Activated T-helper 9 cell treated with anti-CD3 and anti-CD28 coated beads, Interleukin-2, amount 50 U/mL, for 16 hours (primary cell): ENCODE data around the gene DRAP1.
A peak's percentile ranks its signal among the peaks of the same experiment; 100 is the strongest.

Source experiments
- DNase-seq: peaks from one replicate; pipeline ENCODE4 v3.0.0-alpha.2; 2020; ENCODE audit warnings: low read depth

DRAP1 gene, protein sequence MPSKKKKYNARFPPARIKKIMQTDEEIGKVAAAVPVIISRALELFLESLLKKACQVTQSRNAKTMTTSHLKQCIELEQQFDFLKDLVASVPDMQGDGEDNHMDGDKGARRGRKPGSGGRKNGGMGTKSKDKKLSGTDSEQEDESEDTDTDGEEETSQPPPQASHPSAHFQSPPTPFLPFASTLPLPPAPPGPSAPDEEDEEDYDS

DNA sequence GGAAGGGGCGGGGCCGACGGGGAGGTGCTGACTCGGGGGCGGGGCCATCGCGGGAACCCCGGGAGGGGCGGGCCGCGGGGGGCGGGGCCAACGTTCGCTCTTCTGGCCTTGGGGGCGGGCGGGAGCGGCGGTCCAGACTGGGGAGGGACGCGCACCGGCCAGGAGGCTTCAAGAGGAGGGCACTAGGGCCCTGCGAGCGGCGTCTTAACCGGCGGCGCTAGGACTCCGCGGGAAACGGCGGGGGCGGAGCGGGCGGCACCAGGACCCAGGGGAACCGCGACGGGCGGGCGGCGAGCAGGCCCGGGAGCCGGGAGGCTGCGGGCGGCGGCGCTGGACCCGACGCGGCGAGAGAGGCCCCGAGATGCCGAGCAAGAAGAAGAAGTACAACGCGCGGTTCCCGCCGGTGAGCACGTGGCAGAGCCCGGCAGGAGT is at the start of gene DRAP1:
TSS of gene DRAP1 (plus strand) at position 286 of the 432 bp plus-strand sequence. CDS start at position 362, 76 bp downstream.
- peak; percentile 99 for DNase-seq

DNA sequence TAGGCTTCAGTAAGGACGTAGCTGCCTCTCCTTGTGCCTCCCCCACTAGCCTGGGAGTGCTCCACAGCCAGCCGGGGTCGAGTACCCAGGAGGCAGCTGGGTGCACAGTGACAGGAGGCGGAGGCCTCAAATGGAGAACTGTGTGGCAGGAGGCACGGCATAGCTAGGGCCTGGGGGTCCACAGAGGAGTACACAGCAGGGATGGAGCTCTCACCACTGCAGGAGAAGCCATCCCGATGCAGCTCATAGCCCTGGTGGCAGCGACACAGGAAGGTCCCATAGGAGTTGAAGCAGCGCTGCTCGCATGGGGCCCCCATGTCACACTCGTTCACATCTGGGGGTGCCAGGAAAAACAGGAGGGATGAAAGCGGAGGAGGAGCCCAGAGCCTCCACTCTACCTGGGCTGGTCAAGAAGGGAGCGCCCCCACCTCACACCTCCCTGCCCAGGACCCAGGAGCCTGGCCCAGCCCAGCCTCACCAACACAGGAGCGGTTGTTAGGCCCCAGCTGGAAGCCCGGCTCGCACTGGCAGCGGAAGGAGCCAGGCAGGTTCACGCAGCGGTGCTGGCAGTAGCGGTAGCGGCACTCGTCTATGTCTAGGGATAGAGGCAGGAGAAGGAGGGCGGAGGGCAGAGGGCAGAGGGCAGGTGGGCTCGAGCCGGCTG is 49.5 kb upstream of the DRAP1 start:
- no peak for DNase-seq

DNA sequence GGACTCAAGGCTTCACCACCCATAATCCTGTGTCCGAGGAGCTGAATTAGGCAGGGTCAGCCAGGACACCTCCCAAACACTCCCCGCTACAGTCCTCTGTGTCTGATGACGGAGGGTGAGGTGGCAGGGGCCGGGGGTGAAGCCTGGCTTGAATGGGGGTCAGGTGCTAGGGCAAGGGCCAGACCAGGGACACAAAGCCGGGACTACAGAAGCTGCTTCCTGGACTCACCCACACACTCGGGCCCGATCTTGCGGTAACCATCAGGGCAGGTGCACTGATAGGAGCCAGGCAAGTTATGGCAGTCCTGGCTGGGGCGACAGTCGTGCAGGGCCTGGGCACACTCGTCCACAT is 48.9 kb upstream of the DRAP1 start:
- no peak for DNase-seq

DNA sequence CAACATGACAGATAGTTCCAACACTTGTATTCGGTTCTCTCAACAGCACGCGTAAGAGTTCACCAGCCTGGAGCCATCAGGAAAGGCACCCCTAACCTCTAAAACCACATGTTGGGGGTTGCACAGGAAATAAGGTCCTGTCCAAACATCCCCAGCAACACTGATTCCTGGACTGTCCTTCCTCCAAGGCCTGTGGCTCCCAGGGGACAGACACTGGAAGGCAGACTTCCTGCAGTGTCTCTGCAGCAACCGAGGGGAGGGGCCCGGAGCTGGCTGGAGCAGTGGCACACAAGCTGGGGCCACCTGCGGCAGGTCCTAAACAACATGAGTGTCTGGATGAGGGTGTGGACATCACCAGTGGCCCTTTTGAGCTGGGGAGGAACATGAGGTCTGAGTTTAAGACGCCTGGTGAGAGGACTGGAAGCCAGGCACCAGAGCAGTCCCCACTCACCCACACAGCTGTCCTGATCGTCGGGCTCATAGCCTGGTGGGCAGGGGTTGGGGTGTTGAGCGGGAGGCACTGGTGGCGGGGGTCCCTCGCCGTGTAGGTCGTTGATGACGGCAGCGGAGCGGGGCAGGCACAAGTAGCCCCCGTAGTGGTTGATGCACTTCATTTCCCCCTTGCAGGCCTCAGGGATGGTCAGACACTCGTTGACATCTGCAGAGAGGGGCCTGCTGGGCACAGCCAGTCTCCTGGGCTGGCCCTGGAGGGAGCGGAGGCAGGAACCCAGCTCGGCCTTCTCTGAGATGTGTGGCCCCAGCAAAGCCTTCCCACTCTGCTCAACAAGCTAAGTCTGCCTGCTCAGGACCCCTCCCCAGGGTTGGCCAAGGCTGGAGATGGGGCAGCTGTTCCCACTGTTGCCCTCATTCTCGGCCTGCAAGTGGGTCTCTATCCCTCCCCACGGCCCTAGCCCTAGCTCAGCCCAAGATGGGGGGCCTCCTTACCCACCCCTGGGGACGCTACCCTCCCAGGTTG is 48.2 kb upstream of the DRAP1 start:
- DNase-seq: no peak

DNA sequence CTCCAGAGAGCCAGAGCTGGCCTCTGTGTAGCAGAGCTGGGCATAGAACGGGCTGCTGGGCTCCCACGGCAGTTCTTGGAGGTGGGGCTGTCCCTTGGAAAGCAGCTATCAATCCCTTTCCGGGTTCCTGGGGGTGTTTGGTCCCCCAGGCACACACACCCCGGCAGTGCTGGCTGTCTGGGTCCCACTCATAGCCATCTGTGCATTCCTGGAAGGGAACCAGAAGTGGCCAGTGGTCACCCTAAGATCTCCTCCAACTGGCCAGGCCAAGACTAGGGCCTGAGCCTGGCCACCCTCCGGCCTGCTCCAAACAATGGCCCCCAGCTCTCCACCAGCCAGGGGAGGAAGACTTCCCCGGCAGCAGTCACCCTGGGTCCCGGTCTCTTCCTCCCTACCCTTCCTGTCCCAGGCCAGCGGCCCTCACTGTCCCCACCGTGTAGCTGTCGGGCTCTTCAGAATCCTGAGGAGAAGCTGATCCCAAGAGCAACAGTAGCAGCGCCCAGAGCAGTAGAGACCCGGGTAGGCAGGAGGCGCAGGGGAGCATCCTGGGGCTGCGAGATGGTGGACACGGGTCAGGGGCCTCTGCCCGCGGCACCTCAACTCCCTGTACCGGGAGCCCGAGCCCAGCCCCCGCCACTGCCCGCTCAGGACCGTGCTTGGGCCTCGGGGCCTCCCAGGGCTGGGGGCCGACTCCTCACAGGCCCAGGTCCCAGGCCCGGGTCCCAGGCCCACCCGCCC is 47.2 kb upstream of the DRAP1 start:
- DNase-seq: no peak

DNA sequence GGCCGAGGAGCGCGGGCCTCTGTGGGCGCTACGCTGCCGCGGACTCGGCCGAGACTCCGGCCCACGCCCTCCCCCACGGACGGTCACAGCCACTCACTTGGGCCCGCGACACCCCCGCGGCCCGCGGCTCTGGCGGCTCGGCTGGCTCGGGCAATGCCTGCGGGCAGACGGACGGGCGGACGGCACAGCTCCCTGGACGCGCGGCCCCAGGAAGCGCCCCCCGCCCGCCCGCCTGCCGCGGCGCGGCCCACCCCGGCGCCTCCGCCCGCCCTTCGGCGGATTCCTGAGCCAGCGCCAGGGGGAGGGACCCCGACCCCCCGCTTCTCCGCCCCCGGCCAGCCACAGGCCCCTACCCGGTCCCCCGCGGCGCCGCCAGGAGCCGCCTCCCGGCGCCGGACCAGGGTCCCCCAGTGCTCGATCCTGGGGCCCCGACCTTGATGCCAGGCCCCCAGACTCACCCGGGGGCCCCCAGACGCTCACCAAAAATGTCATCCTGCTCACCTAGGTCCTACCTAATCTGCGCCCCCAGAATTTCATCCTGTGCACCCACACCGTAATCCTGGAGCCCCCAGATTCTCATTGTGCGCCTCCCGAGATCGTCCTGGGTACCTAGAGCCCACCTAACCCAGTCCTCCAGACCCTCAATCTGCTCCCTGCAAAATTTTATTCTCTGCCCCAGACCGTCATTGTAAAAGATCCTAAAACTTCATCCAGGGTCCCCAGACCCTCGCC is 46.5 kb upstream of the DRAP1 start, which contains the start of gene EFEMP2:
TSS of gene EFEMP2 (minus strand) at position 215 of the 732 bp plus-strand sequence. CDS start 446 bp downstream, outside the sequence.
- no peak for DNase-seq

DNA sequence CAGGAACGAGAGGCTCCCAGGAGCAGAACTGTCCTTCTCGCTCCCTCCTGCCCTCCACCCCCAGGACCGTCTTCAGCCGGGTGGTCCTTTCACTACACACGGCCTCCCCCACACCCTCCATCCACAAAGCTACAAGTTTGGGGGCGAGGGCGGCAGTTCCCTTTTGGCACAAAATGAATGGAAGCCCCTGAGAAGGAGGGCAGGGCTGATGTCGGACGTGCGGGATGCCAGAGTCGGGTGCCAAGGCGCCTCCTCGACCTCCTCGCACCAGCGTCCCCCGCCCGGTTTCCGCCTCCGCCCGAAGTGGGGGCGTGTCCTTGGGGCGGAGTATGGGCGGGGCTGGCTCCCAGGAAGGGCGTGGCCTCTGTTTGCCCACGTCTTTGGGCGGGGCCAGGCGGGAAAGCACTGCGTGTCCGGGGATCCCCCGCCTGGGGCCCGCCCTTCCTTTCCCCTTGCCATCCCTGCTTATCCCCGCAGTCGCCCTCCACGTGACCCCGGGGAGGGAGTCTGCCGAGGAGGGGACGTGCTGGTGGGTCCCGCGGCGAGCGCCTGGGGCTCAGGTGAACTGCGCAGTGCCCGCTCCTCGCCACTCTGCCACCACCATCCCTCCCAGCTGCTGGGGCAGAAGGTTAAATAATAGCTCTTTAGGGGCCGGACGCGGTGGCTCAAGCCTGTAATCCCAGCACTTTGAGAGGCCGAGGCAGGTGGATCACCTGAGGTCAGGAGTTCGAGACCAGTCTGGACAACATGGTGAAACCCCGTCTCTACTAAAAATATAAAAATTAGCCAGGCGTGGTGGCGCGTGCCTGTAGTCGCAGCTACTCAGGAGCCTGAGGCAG is 45.7 kb upstream of the DRAP1 start:
- DNase-seq: peak; percentile 94

DNA sequence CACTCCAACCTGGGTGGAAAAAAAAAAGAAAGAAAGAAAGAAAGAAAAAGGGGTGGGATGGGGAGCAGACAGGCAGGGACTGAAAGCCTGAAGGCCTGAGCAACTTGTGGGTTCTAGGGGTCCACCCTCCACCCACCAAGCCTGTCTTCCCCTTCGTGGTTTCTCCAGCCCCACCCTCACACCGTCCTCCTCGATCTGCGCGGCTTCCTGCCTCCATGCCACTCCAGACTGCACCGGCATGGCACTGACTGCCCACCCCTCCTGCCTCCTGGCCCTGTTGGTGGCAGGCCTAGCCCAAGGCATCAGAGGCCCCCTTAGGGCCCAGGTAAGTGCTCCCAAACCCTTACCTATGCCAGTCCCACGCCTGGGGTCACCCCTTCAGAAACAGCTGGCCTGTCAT is 39.6 kb upstream of the DRAP1 start, which contains the start of gene CTSW:
TSS of gene CTSW (plus strand) at position 221 of the 400 bp plus-strand sequence. CDS start at position 239, 18 bp downstream.
- no peak for DNase-seq

DNA sequence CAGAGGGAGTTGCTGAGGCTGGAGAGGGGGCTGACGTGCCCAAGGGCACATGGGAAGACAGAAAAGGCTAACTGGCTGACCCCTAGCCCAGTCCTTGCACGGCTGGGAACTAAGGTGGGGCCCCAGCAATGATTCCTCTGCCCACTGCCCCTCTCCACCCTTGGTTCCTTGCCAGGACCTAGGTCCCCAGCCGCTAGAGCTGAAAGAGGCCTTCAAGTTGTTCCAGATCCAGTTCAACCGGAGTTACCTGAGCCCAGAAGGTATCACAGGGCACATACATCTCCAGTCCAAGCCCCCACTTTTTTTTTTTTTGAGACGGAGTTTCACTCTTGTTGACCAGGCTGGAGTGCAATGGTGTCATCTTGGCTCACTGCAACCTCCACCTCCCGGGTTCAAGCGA is 39.2 kb upstream of the DRAP1 start:
- DNase-seq: no peak

DNA sequence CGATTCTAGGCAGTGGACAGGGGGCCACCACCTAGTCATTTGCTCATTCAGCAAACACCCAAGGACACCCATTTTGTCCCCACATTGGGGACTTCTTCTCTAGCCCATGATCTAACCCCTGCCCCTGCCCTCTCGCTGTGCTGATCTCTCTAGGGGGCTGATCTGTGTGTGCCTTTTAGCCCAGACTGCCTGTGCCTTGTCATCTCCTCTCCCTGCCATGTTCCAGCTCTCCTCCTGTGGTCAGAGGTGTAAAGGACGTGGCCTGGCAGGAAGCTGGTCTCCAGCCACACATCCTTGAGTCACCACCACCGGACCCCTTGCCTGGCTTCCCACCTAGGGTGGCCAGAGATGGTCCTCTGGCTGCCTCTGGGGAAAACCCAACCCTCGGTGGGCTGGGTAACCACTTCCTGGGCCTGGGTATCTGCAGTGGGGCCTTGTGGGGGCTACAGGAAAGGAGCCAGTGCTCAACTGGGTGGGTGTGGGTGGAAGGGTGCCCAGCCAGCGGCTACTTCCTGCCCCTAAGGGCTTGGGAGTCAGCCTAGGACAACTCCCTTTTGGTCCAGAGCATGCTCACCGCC is 38.3 kb upstream of the DRAP1 start:
- no peak for DNase-seq

DNA sequence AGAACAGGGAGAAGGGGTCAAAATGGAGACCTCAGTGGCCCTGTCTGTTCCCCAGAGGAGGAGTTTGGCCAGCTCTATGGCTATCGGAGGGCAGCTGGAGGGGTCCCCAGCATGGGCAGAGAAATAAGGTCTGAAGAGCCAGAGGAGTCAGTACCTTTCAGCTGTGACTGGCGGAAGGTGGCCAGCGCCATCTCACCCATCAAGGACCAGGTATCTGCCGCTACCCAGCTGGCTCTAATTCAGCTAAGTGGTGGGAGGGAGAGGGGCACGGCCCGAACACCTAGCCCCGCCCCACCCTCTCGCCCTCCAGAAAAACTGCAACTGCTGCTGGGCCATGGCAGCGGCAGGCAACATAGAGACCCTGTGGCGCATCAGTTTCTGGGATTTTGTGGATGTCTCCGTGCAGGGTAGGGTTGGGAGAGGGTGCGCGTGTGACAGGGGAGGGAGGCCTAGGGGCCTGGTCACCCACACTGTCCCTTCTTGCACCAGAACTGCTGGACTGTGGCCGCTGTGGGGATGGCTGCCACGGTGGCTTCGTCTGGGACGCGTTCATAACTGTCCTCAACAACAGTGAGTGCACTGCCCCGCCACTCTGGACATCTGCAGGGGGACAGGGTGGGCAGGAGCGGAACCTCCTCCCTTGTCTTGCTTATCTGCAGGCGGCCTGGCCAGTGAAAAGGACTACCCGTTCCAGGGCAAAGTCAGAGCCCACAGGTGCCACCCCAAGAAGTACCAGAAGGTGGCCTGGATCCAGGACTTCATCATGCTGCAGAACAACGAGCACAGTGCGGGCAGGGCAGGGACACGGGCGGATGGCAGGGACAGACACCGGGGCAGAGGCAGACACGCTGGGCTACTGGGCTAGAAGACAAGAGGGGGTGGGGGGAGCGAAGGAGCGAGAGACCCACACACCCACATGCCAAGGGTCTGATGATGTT is 36.8 kb upstream of the DRAP1 start:
- DNase-seq: no peak

DNA sequence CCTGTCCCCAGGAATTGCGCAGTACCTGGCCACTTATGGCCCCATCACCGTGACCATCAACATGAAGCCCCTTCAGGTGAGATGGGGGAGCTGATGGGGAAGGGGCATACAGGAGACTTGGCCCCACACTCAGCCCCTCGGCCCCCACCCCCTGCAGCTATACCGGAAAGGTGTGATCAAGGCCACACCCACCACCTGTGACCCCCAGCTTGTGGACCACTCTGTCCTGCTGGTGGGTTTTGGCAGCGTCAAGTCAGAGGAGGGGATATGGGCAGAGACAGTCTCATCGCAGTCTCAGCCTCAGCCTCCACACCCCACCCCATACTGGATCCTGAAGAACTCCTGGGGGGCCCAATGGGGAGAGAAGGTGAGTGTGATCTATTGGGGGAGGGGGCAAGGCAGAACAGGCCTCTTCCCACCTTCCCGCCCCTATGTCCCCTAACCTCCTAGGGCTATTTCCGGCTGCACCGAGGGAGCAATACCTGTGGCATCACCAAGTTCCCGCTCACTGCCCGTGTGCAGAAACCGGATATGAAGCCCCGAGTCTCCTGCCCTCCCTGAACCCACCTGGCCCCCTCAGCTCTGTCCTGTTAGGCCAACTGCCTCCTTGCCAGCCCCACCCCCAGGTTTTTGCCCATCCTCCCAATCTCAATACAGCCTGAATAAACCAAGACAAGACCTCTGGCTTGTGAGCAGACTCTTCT is 36.0 kb upstream of the DRAP1 start:
- no peak for DNase-seq

DNA sequence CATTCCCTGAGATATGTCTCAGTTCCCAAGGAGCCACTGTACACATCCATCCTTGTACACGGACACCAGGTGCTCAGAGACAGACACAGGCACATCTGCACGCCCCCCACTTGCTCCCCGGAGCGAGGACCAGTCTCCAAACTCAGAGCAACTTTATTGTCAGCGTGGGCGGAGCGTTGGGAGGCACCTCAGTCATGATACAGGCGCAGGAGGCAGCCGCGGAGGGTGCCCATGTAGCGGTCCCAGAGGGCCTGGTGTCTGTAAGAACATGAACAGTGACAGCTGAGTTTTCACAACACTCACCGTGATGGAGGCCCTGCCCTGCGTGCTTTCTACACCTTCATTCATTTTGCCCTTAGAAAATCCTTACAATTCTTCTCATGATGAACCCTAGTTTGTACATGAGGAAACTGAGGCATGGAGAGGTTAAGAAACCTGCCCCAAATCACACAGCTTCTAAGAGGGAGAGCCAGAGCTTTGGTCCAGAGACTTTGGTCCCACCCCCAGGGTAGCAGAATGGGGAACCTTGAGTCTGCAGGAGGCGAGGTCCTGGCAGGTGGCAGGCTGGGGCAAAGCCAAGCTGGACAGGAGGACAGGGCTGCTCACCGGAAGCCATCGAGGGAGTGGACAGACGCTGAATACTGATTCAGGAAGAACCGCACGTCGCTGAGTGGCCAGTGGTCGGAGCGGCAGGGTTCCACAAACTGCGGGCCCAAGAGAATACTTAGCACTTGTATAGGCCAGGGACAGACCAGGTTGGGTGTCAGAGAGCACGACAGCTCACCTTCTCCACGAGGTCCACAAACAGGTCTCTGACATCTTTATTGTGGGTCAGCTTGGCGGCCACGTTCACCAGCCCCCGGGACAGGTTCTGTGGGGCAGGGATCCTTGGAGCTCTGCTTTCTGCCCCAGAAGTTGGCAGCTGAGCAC is 35.2 kb upstream of the DRAP1 start:
- no peak for DNase-seq

DNA sequence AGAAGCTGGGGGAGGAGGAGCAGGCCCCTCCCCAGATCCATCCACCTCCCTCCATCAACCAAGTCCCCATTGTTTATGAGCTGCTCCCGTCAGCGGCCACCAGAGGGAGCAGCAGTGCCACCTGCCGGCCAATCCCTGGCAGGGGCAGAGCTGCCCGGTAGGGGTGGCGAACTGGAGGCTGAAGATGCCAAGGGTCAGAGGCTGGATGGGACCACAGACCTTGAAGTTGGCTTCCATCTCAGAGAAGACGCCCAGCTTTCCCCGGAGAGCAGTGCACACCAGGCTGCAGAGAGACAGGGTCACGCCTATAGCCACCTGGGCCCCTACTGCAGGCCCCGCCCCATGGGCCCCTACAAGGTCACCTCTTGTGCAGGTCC is 34.5 kb upstream of the DRAP1 start:
- peak; percentile 77 for DNase-seq

DNA sequence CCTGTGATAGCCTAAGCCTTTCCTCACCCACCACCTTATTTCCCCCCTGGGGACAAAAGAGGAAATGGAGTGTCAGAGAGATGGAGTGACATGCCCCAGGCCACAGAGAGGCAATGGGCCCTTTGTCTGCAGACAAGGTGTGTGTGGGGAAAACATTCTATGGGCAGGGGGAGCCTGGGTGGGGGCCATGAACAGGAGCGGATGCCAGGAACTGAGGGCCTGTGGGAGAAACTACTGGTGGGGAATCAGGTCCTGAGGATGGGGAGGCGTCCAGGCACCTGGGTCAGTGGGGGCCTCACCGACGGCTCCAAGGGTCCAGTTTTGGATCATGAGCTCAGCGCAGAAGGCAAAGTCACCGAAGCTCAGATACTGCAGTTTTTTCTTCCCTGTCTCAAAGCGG is 34.0 kb upstream of the DRAP1 start:
- DNase-seq: no peak

DNA sequence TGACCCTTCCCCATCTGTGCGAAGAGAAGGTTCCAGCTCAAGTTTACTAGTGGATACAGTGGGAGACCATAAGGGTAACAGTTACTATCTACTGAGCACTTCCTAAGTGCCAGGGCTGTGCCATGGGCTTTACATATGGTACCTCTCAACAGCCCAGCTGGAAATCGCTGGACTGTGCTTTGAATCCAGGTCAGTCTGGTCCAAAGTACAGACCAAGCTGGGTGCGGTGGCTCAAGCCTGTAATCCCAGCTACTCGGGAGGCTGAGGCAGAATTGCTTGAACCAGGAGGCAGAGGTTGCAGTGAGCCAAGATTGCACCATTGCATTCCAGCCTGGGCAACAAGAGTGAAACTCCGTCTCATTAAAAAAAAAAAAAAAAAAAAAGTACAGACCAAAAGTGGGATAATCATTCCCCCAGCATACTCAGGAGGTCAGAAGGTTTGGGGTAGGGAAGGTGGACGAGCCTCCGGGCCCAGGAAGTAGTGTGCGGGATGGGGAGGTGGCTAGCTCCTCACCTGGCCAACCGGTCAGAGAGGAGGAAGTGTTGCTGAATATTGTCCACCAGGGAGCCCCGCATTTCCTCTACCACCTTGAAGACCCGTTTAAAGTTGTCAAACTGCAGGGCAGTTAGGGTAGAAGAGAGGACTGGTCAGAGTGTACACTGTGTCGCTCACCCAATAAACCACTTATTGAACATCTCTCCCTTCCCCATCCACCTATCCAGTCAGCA is 33.3 kb upstream of the DRAP1 start:
- DNase-seq: no peak
